AG08395 (cell line): ENCODE data around the gene UBE2L3.

Experiments
- DNase-seq: peaks from one replicate; pipeline ENCODE4 v3.0.0; 2012; ENCODE audit warnings: mixed read lengths, low spot score

The UBE2L3 gene

GRCh38 chr22:21646608-21647590 is 79.4 kb downstream of the UBE2L3 start:
- DNase-seq, result peak; percentile 80

DNA sequence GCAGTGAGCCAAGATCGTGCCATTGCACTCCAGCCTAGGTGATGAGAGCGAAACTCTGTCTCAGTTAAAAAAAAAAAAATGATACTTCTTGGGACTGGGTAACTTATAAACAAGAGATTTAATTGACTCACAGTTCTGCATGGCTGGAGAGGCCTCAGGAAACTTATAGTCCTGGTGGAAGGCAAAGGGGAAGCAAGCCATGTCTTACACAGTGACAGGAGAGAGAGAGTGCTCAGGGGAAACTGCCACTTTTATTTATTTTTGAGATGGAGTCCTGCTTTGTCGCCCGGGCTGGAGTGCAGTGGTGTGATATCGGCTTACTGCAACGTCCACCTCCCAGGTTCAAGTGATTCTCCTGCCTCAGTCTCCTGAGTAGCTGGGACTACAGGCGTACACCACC is 82.8 kb downstream of the UBE2L3 start:
- DNase-seq, result no peak

GRCh38 chr22:21650823-21651520 is 83.5 kb downstream of the UBE2L3 start:
- no peak for DNase-seq

GRCh38 chr22:21651521-21652009 is 84.1 kb downstream of the UBE2L3 start:
- no peak for DNase-seq

DNA sequence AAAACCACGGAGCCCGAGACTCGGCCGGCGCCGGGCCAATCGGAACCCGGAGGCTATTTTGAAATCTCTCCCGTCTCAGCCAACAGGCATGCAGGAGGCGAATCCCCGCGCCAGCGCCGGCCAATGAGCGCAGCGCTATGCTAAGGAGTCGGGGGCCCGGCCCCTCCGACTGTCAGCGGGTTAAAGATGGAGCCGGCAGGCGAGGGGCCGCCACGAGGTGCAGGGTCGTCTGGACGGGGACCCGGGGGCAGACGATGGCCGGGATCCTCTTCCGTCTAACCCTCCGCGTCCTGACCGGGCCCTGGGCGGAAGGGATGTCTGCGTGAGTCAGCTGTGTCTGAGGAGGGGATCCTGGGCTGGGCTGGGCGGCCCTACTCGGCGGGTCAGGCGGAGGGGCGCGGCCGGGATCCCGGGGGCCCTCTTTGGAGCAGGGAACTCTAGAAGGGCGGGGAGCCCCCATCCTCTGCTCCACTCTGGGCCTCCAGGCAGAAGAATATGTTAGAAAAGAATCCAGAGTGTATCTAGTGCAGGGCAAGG is 84.6 kb downstream of the UBE2L3 start:
- peak; percentile 95 for DNase-seq

GRCh38 chr22:21652547-21653545 is 85.3 kb downstream of the UBE2L3 start:
- DNase-seq, result no peak

- DNase-seq, result no peak
Observed at GRCh38 chr22:21657020-21657359, 89.5 kb downstream of the UBE2L3 start.

GRCh38 chr22:21657360-21658032 is 90.0 kb downstream of the UBE2L3 start:
- peak; percentile 77 for DNase-seq

DNA sequence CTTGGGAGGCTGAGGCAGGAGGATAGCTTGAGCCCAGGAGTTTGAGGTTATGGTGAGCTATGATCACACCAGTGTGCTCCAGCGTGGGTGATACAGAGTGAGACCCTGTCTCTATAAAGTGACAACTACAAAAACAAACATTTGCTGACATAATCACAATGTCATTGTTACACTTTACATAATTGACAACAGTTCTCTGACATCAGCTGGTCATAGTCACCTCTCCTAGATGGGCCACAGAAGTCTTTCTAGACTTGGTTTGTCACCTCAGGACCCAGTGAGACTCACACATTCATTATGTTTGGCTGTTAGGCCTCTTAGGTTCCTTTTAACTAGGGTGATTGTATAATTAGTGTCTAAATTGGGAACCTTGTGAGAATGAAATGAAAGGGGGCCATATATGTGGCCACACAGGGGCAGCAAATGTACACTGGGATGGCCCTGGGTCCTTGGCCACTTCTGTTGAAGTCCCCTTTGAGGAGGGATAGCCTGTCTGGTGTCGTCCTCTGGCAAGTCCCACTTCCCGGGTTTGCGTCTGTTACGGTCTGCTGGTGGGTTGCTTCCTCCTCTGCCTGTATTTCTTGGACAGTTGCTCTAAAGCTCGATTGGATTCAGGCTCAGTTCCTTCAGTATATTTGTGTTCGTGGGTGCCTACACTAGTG is 92.5 kb downstream of the UBE2L3 start:
- DNase-seq, result no peak

DNA sequence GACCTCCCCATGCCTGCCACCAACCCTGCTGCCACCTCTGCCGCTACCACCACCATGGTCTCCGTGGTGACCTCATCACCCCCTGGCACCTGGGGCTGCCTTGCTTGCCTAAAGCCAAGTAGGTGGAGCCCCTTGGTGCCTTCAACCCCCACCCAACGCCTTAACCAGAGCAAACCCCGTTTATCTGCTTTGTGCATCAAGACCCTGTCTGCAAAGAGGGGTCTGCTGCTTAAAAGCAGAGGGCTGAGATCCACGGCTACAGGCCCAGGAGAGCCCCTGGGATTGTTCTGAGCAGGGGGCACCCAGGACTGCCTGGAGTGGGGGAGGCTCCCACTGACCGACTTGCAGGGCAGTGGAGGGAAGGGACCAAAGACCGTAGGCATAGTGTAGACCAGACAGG is 93.4 kb downstream of the UBE2L3 start:
- no peak for DNase-seq

DNA sequence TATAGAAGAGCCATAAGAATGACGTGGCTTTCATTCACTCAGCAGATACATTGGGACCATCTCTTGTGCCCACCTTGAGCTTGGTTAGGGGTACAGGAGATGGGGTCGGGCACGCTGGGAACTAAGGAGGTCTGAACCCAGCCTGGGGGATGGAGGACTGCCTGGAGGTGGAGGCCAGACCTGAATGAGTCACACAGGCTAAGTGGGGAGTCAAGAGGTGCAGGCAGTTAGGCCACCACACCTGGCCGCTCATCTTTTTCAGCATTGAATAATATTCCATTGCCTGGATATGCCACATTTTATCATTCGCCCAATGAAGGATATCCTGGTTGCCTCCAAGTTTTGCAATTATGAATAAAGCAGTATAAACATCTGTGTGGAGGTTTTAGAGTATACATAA is 94.5 kb downstream of the UBE2L3 start:
- no peak for DNase-seq

DNA sequence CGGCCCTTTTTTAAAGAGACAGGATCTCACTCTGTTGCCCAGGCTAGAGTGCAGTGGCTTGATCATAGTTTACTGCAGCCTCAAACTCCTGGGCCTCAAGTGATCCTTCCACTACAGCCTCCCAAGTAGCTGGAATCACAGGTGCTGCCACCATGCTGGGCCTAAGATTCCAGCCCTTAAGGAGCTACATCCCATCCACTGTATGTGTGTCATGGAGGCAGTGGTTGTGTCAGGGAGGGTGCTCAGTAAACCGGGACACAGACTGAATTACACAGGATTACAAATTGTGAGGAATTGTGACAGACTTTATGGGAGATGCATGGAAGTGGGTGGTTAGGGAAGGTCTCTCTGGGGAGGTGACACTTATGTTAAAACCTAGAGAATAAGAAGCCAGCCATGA is 96.2 kb downstream of the UBE2L3 start:
- DNase-seq, result no peak

DNA sequence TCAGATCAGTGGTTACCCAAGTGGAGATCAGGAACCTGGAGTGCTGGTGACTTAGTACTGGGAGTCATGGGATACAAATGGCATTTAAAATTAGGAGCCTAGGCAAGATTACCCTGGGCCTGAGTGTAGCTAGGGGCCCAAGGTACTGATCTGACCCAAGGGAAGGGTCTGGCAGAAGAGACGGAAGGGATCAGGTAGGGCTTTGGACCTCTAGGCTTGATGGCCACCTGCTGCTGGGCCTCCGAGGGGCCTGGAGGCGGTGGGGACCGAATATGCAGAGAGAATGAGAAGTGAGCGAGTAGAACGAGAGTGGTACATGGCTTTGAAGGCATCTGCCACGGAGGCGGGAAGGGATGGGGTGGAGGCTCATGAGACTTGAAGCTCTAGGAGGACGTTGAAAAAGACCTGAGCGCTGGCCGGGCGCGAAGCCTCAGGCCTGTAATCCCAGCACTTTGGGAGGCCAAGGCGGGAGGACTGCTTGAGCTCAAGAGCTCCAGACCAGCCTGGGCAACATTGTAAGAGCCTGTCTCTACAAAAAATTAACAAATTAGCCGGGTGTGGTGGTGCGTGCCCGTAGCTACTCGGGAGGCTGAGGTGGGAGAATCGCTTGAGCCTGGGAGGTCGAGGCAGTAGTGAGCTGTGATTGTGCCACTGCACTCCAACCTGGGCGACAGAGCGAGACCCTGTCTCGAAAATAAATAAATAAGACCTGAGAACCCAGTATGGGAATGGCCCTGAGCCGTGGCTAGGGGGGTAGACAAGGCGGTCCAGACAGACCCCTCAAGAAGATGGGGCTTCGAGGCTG is 97.7 kb downstream of the UBE2L3 start:
- no peak for DNase-seq

GRCh38 chr22:21666786-21667185 is 99.3 kb downstream of the UBE2L3 start:
- no peak for DNase-seq

DNA sequence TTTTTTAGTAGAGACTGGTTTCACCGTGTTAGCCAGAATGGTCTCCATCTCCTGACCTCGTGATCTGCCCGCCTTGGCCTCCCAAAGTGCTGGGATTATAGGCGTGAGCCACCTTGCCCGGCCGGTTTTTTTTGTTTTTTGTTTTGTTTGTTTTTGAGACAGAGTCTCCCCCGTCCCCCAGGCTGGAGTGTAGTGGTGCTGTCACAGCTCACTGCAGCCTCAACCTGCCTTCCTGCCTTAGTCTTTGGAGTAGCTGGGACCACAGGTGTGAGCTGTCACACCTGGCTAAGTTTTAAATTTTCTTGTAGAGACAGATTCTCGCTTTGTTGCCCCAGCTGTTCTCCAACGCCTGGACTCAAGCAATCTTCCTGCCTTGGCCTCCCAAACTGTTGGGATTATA is 101.5 kb downstream of the UBE2L3 start:
- no peak for DNase-seq

- DNase-seq, result no peak
Observed at GRCh38 chr22:21672107-21672629, 104.7 kb downstream of the UBE2L3 start.
